Stimulated activated CD4-positive, alpha-beta T cell treated with anti-CD3 and anti-CD28 coated beads, Interleukin-1b, Interleukin-23, amount 100 ng/mL, for 4 hours (primary cell): ENCODE data around the gene NUDT8.

Source experiments
- DNase-seq, 2 donors: peaks; one replicate each; pipeline ENCODE4 v3.0.0-alpha.2; 2020; ENCODE audit warnings: low read depth in 2 of 2

The NUDT8 gene, protein sequence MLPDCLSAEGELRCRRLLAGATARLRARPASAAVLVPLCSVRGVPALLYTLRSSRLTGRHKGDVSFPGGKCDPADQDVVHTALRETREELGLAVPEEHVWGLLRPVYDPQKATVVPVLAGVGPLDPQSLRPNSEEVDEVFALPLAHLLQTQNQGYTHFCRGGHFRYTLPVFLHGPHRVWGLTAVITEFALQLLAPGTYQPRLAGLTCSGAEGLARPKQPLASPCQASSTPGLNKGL

GRCh38 chr11:67629386-67630227, at the start of gene NUDT8:
NUDT8 (minus strand) TSS chr11:67629937; CDS start chr11:67629911, 26 bp downstream.
- peak; percentile 79 to 86 for DNase-seq

DNA sequence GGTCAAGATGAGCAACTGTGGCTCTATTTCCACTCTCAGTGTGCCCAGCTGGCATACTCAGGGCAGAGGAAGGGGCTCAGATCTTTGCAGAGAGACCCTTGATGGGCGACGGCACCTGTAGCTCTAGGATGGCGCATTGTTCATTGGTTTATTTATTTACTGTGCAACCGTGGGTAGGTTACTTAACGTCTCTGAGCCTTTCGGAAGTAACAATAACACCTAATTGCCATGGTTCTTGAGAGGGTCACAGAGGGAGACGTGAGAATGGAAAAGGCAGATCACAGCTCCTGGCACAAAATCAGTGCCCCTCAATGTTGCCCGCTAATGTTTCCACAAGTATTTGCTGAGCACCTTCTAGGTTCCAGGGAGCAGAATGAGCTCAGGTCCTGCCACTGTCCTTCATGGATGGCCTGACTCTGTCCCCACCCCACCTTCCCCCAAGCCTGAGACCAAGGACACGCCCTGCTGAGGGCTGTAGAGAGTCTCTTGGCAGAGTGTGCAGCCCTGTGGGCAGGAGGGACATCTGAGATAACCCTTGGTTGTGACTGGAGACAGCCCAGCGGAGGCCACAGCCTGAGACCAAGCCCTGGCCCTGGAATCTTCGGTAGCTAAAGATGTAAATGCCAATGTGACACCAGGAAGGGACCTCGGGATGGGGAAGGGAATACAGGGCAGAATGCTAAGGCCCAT, 45.5 kb upstream of the NUDT8 start:
- DNase-seq, result no peak

DNA sequence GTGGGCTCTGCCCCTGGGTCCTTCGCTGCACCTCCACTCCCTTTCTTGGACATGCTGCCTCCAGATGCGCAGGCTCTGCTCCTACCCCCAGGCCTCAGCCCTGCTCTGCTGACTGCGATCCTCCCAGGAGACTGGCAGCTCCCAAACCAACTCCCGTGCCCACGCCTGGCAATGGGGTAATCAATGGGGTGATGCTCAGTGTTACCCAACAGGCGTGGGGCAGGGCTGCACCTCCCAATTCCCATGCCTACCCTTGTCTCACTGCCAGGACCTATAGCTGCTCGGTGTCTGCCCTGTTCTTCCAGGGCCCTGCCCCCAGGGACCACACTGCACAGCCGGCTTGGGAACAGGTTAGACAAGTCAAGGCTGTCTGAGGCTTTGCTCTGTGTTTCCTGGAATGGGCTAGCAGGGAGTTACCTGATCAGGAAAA, 44.7 kb upstream of the NUDT8 start, which contains the start of gene ALDH3B2:
ALDH3B2 (minus strand) TSS at position 182 of the 430 bp plus-strand sequence. CDS start 7,688 bp downstream, outside the sequence.
- DNase-seq, result no peak

DNA sequence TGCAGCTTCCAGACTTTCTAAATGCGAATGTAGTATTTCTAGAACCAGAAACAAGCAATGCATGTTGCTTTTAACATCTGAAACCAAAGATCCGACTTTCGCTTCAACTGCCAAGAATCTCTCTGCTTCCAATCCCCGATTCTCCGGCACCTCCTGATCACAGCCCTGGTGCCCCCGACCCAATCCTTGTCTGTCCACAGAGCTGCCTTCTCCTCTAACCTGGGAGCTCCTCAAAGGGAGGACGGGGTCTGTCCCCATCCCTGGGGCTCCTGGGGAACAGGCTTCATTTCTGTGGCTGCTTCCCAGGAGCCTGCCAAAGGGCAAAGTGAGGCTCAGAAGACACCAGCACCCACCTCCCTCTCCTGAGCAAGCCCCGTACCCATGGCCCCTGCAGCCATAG, 44.2 kb upstream of the NUDT8 start:
- DNase-seq, result no peak

DNA sequence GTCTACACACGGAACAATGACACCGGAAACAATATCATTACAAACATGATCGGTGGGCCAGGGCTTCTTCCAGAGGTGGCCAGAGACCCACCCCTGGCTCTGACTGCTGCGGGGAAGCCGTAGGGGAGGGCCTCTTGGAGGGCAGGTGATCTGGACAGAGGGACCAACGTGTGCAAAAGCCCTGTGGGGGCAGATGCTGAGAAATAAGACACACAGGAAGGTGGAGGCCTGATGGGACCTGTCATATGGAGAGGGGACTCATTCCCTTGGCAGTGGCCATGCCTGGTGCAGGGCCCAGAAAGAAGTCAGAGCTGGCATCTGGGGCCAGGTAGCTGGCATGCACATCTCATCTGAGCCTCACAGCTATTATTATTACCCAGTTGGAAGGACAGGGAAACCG, 43.6 kb upstream of the NUDT8 start:
- DNase-seq, result no peak

DNA sequence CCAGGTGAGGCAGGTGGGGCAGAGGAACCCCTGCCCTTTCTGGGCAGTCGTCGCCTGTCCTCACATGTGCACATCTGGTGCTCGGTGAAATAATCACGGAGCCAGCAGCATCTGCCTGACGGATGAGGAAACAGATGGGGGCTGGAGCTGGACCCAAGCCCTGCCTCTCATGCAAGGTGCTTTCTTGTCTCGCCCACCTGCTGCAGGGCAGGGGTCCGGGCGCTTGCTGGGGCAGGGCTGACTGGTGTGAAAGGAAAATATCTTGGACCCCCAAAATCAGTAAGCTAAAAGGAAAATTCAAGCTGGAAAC, 41.4 kb upstream of the NUDT8 start:
- DNase-seq, result no peak

DNA sequence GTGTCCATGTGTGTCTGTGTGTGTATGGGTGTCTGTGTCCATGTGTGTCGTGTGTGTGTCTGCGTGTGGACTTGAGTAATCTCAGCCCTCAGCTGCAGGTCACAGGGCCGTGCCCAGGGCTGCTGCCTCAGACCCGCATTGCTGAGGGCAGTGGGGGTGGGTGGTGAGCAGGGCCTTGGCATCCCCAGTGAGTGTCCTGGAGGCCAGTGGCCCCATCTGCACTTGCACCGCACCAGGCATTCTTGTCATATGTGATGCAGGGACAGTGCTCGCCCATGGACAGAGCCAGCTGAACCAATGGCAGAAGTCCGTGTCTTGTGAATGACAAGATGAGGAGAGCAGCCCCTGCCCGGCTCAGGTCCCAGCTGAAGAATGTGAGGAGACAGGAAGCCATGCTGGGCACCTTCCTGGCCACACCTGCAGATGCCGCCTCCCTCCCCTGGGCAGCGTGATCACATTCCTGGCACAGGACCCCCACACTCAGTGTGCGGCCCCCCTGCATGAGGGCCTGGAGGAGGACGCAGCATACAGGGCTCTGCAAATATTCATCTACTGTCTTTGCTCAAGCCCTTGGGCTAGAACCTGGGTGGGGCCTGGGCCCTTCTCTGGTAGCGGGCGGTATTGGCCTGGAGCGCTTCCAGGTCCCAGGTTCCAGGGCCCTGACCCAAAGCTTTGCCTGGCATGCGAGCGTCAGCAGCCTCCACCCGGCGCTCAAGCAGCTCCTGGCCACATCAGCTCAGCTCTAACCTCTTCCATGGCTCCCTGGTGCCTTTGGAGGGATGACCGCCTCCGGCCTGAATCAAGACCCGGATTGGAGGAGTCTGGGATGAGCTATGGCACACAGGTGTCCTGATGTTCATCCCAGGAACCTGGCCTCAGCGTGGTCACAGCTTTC, 40.8 kb upstream of the NUDT8 start:
- no peak for DNase-seq

DNA sequence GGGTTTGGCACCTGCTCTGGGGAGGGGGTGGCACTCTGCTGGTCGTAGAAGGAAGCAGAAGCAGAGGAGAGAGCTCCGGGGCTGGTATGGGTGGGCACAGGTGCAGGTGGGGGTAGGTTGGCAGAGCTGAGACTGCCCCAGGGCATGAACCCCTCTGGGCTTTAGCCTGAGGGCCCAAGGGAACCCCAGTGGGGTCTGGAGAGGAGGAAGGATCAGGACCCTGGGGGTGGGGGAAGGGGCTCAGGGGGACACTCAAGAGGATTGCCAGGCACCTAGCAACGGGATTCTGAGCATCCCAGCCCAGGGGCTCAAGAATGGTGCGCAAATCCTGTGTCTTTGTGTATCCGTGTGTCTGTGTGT, 38.4 kb upstream of the NUDT8 start:
- DNase-seq, result no peak

GRCh38 chr11:67667490-67668191, 37.9 kb upstream of the NUDT8 start:
- no peak for DNase-seq

DNA sequence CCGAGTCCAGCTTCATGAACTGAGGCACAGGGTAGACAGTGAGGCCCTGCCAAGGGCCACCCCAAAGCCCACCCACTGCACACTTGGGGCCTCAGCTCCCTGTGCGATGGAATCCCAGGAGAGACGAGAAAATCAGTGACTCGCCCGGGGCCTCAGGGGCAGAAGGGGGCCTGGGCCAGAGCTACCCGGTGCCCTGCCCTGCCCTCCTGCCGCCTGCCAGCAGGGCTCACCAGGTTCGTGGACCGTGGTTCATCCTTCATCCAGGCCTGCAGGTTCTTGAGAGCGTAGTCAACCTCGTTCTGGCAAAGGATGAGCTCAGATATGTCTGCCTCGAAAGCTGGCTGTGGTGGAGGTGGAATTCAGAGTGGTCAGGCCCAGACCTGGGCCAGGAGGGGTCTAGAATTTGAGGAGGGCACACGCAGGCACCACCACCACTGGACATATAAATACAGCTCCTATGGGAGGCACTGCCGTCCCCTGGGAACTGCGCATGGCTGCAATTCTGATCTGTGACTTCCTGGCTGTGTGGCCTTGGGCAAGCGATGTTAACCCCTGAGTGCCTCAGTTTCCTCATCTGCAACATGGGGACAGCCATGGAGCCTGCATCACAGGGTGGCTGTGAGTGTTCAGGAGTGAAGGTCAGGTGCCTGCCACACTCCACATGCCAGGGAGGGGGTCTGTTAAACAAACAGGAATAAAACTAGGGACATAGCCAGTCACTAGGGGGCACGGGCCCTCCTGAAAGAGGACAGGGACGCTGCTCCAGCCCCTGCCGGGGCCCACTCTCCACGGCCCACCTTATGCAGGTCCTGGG, 37.1 kb upstream of the NUDT8 start:
- no peak for DNase-seq

- DNase-seq, result no peak
These were observed 36.5 kb upstream of the NUDT8 start for GRCh38 chr11:67666303-67666645.

DNA sequence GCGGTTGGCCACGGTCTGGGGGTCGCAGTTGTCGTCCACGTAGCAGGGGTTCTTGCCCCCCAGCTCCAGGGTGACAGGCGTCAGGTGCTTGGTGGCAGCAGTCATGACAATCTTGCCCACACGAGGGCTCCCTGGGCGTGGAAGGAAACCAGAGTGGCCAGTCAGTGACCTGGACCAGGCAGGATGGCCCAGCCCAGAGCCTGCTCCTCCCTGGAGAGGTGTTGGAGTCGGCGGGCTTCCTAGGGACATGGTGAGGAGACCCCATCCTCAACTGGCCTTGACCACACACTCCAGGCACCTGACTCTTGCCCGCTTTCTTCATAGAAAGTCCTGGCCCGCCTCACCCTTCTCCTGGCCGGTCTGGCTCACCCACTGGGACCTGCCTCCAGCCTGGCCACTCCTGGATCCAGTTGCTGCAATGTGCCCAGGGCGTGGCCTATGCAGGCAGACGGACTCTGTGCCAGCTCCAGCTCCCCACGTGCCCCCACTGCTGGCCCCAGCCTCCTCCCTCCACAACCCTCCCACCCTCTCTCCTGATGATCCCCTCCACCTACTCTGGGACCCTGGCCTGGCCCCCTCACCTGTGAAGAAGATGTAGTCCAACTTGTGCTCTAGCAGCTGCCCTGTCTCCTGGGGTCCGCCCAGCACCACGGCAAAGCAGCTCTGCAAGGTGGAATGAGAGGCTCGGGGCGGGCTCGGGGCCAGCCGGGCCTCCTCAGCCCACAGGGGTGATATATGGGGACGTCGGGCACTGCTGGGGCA, 36.0 kb upstream of the NUDT8 start:
- DNase-seq, result no peak

DNA sequence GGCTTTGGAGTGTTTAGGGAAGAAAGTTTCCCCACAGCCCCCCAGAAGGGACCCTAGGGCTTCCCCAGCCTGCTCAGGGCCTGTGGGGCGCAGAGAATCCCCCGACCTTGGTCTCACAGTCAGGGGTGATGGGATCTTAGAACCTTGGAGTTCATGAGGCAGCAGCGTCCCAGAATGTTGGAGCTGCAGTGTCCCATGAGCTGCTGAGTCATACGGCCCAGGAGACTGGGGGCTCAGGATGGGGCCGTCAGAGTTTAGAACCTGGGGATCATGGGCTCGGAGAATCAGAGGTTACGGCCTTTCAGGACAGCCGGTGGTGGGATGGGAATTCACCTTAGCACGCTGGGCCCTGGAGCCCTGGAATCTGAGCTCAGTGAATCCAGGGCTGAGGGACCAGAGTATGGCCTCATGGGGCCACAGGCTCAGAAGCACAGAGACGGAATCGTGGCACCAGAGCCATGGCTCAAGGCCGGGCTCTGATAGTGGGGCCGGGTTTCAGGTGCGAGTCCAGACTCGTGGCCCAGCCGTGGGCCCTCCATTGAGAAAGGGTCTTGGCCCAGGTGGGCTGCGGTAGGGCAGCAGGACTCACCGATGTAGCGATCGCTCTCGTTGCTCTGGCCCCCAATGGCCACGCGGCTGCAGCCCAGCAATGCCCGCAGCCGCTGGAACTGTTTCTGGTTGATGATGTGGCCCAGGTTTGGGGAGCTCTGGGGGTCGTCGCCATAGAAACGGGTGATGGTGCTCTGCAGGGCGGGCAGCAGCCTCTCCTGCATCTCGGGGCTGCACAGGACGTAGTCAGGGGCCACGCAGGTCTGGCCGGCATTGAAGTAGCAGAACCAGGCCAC, 35.2 kb upstream of the NUDT8 start:
- DNase-seq, result no peak

- DNase-seq, result no peak
These were observed 34.5 kb upstream of the NUDT8 start for GRCh38 chr11:67664213-67664585.

DNA sequence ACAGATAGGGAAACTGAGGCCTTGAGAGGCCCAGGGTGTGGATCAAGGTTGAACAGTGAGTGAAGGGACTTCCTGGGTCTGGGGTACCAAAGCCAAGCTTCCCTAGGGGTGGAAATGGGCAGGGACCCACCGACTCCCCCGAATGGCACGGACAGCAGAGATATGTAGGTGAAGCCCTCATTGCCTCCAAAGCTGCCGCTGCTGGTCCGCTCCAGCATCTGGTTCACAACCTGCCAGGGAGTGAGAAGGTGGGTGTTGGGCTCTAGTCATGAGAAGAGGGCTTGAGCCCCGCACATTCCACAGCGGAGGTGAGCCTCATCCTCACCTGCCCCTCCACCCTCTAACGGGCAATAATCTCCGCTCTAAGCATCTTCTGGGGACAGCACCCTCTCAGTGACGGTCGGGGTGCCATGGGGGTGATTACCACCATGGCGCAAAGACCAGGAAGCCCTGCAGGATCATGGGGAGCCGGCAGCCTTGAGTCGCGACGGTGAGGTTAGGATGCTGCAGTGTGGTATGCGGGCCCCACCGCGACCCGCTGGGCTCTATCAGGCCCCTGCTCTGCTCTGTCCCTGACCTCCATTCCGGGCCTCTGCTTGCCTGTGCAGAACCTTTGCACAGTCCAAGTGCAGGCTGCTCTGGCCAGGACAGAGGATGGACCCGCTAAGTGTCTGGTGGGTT, 33.9 kb upstream of the NUDT8 start:
- no peak for DNase-seq

GRCh38 chr11:67662835-67663531, 33.2 kb upstream of the NUDT8 start:
- DNase-seq, result no peak

- DNase-seq, result no peak
These were observed 32.6 kb upstream of the NUDT8 start for GRCh38 chr11:67662142-67662834.
